ENCODE results near the gene ABCB11. TPM values are rescaled to one million over a fixed set of nuclear protein-coding genes. Genes with fewer than 3 reads are reported as not detected.

ABCB11 gene
- polyA plus RNA-seq, 1 of the 3 experiments (the other 2 are of a cell fraction), result not detected

- H3K4me3 ChIP-seq (ENCODE audit: low read depth in 2 of 2, low read length in 1 of 2), result no peak overlapping the region
- H3K9ac ChIP-seq, result no peak overlapping the region
- no peak overlapping the region for H2AFZ ChIP-seq (ENCODE audit: low read depth)
- POLR2A ChIA-PET, result no interaction called here
- H4K20me1 ChIP-seq (ENCODE audit: insufficient read depth), result no peaks in the 10 kb centered on the region
- no peak for DNase-seq
- no peaks in the 10 kb centered on the region for H3K79me2 ChIP-seq (ENCODE audit: insufficient read depth)
- H3K4me2 ChIP-seq, result no peak overlapping the region
- peaks cover 5% of the 10 kb centered on the region; the same call in 1 of the 2 replicates for H3K9me2 ChIP-seq
- no peaks in the 10 kb centered on the region for H3K36me3 ChIP-seq (replicated peaks in 1 of 2; ENCODE audit: control insufficient read depth in 1 of 2, insufficient read depth in 2 of 2, low read length in 1 of 2)
- 19% methylated on average over 3 of the region's 3 CpGs for WGBS (ENCODE audit: low lambda C conversion rate)
- no peaks in the 10 kb centered on the region for H3K4me1 ChIP-seq (ENCODE audit: control insufficient read depth in 1 of 2, insufficient read depth in 2 of 2, low read depth in 1 of 2, low read length in 1 of 2)
- TF ChIP-seq, protein P1, sequence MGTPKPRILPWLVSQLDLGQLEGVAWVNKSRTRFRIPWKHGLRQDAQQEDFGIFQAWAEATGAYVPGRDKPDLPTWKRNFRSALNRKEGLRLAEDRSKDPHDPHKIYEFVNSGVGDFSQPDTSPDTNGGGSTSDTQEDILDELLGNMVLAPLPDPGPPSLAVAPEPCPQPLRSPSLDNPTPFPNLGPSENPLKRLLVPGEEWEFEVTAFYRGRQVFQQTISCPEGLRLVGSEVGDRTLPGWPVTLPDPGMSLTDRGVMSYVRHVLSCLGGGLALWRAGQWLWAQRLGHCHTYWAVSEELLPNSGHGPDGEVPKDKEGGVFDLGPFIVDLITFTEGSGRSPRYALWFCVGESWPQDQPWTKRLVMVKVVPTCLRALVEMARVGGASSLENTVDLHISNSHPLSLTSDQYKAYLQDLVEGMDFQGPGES (IDR thresholded peaks at IDR 0.05; ENCODE audit: low read depth, low read length), result no peak
- TF ChIP-seq CTCF (IDR thresholded peaks at IDR 0.05) (no peak), FOSL2 (IDR thresholded peaks at IDR 0.05; ENCODE audit: borderline replicate concordance, low read depth) (no peak), SMC3 (IDR thresholded peaks at IDR 0.05; ENCODE audit: low read depth, low read length) (no peak)
- H3F3A ChIP-seq (replicated peaks; ENCODE audit: insufficient read depth), result peaks cover 3% of the 10 kb centered on the region
- CTCF ChIA-PET, result no interaction called here
- no peak overlapping the region for H3K27ac ChIP-seq (ENCODE audit: low read depth in 2 of 2, low read length in 1 of 2)
- H3K9me3 ChIP-seq, result no peaks in the 10 kb centered on the region
- H3K27me3 ChIP-seq (ENCODE audit: insufficient read depth), result no peaks in the 10 kb centered on the region
Observed at GRCh38 chr2:169023161-169023560, 8.0 kb downstream of the ABCB11 start.

GRCh38 chr2:169018390-169018789 lies 12.7 kb downstream of the ABCB11 start:
- WGBS (ENCODE audit: low lambda C conversion rate), result 17% methylated on average over 3 of the region's 3 CpGs
- POLR2A ChIA-PET, result no interaction called here

More at GRCh38 chr2:169018390-169018789, 12.7 kb downstream of the ABCB11 start:
- no peak for TF ChIP-seq EZH2phosphoT487 (IDR thresholded peaks at IDR 0.05; ENCODE audit: borderline replicate concordance, low read depth)
- TF ChIP-seq GABPA (IDR thresholded peaks at IDR 0.05; ENCODE audit: low read depth), result no peak
- TF ChIP-seq RXRA (IDR thresholded peaks at IDR 0.05; ENCODE audit: borderline replicate concordance, low read depth), result no peak
- TF ChIP-seq FOXM1 (IDR thresholded peaks at IDR 0.05; ENCODE audit: low read depth), result no peak
- TF ChIP-seq, protein P2, sequence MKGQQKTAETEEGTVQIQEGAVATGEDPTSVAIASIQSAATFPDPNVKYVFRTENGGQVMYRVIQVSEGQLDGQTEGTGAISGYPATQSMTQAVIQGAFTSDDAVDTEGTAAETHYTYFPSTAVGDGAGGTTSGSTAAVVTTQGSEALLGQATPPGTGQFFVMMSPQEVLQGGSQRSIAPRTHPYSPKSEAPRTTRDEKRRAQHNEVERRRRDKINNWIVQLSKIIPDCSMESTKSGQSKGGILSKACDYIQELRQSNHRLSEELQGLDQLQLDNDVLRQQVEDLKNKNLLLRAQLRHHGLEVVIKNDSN (IDR thresholded peaks at IDR 0.05; ENCODE audit: borderline replicate concordance, low read depth), result no peak
- TF ChIP-seq SIN3A (IDR thresholded peaks at IDR 0.05; ENCODE audit: borderline replicate concordance, low read depth, low read length), result no peak
- TF ChIP-seq, protein P3, sequence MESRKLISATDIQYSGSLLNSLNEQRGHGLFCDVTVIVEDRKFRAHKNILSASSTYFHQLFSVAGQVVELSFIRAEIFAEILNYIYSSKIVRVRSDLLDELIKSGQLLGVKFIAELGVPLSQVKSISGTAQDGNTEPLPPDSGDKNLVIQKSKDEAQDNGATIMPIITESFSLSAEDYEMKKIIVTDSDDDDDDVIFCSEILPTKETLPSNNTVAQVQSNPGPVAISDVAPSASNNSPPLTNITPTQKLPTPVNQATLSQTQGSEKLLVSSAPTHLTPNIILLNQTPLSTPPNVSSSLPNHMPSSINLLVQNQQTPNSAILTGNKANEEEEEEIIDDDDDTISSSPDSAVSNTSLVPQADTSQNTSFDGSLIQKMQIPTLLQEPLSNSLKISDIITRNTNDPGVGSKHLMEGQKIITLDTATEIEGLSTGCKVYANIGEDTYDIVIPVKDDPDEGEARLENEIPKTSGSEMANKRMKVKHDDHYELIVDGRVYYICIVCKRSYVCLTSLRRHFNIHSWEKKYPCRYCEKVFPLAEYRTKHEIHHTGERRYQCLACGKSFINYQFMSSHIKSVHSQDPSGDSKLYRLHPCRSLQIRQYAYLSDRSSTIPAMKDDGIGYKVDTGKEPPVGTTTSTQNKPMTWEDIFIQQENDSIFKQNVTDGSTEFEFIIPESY (IDR thresholded peaks at IDR 0.05; ENCODE audit: borderline replicate concordance, low read depth), result no peak
- no peak for TF ChIP-seq FOSL2 (IDR thresholded peaks at IDR 0.05; ENCODE audit: borderline replicate concordance, low read depth)
- no peak for TF ChIP-seq TCF12 (IDR thresholded peaks at IDR 0.05)
- no peak for TF ChIP-seq SMC3 (IDR thresholded peaks at IDR 0.05; ENCODE audit: low read depth, low read length)
- TF ChIP-seq EP300 (IDR thresholded peaks at IDR 0.05; ENCODE audit: borderline replicate concordance in 1 of 2, low read depth in 1 of 2, low read length in 1 of 2), result no peak
- no peak for TF ChIP-seq RFX5 (IDR thresholded peaks at IDR 0.05; ENCODE audit: low read length)
- TF ChIP-seq MEF2A (IDR thresholded peaks at IDR 0.05; ENCODE audit: borderline replicate concordance, low read depth), result no peak
- TF ChIP-seq RCOR1 (IDR thresholded peaks at IDR 0.05; ENCODE audit: low read length), result no peak
- no peak for TF ChIP-seq CHD2 (IDR thresholded peaks at IDR 0.05; ENCODE audit: low read length, partially characterized antibody)
- no peak for TF ChIP-seq POLR2AphosphoS5 (IDR thresholded peaks at IDR 0.05; ENCODE audit: low read depth, low read length)
- TF ChIP-seq NFIC (IDR thresholded peaks at IDR 0.05; ENCODE audit: borderline replicate concordance), result no peak
- TF ChIP-seq, protein P4, sequence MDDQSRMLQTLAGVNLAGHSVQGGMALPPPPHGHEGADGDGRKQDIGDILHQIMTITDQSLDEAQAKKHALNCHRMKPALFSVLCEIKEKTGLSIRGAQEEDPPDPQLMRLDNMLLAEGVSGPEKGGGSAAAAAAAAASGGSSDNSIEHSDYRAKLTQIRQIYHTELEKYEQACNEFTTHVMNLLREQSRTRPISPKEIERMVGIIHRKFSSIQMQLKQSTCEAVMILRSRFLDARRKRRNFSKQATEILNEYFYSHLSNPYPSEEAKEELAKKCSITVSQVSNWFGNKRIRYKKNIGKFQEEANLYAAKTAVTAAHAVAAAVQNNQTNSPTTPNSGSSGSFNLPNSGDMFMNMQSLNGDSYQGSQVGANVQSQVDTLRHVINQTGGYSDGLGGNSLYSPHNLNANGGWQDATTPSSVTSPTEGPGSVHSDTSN (IDR thresholded peaks at IDR 0.05), result no peak
- TF ChIP-seq RAD21 (IDR thresholded peaks at IDR 0.05; ENCODE audit: low read length), result no peak
- no peak for TF ChIP-seq JUND (IDR thresholded peaks at IDR 0.05)
- CTCF ChIA-PET, result no interaction called here
- no peak overlapping the region for H2AFZ ChIP-seq (ENCODE audit: low read depth)
- peaks cover 3% of the 10 kb centered on the region for H3F3A ChIP-seq (replicated peaks; ENCODE audit: insufficient read depth)
- no peak overlapping the region for H3K9ac ChIP-seq
- no peaks in the 10 kb centered on the region for H3K27me3 ChIP-seq (ENCODE audit: insufficient read depth)
- no peaks in the 10 kb centered on the region for H3K79me2 ChIP-seq (ENCODE audit: insufficient read depth)
- H3K4me2 ChIP-seq, result no peak overlapping the region
- no peak for DNase-seq
- no peaks in the 10 kb centered on the region for H3K4me1 ChIP-seq (ENCODE audit: control insufficient read depth in 1 of 2, insufficient read depth in 2 of 2, low read depth in 1 of 2, low read length in 1 of 2)
- H4K20me1 ChIP-seq (ENCODE audit: insufficient read depth), result no peaks in the 10 kb centered on the region
- H3K4me3 ChIP-seq (ENCODE audit: low read depth in 2 of 2, low read length in 1 of 2), result no peak overlapping the region
- H3K9me3 ChIP-seq, result no peaks in the 10 kb centered on the region
- H3K27ac ChIP-seq (ENCODE audit: low read depth in 2 of 2, low read length in 1 of 2), result no peak overlapping the region
- H3K9me2 ChIP-seq, result peaks cover 5% of the 10 kb centered on the region; the same call in 1 of the 2 replicates
- no peaks in the 10 kb centered on the region for H3K36me3 ChIP-seq (replicated peaks in 1 of 2; ENCODE audit: control insufficient read depth in 1 of 2, insufficient read depth in 2 of 2, low read length in 1 of 2)

Data from SK-N-SH (cell line).